ENCODE measurements around the gene FNDC10.
"Not testable (repeated sequence)": the region's sequence is repeated elsewhere in the genome, so short reads cannot be mapped to it uniquely, and the experiment has no call there.

The FNDC10 gene

GRCh38 chr1:1599030-1599934 lies 653 bp downstream of the FNDC10 start:
- DNase-seq (ENCODE audit: low spot score), result peak; percentile 66

- DNase-seq (ENCODE audit: low spot score), result no peak
Measured at GRCh38 chr1:1598720-1599029, 1.3 kb downstream of the FNDC10 start.

- DNase-seq (ENCODE audit: low spot score), result no peak
Measured at GRCh38 chr1:1598051-1598719, 1.8 kb downstream of the FNDC10 start.

- no peak for DNase-seq (ENCODE audit: low spot score)
Measured at GRCh38 chr1:1597275-1597930, 2.5 kb downstream of the FNDC10 start.

- DNase-seq (ENCODE audit: low spot score), result no peak
Measured at GRCh38 chr1:1596493-1597274, 3.3 kb downstream of the FNDC10 start.

GRCh38 chr1:1595341-1595740 lies 4.6 kb downstream of the FNDC10 start:
- DNase-seq (ENCODE audit: low spot score), result not testable (repeated sequence)

GRCh38 chr1:1594602-1595260 lies 5.2 kb downstream of the FNDC10 start:
- DNase-seq (ENCODE audit: low spot score), result no peak

GRCh38 chr1:1593834-1594601 lies 5.9 kb downstream of the FNDC10 start:
- DNase-seq (ENCODE audit: low spot score), result no peak

GRCh38 chr1:1591452-1591851 lies 8.5 kb downstream of the FNDC10 start:
- no peak for DNase-seq (ENCODE audit: low spot score)

- no peak for DNase-seq (ENCODE audit: low spot score)
Measured at GRCh38 chr1:1583347-1584010, 16.5 kb downstream of the FNDC10 start.

- DNase-seq (ENCODE audit: low spot score), result no peak
Measured at GRCh38 chr1:1582585-1583346, 17.2 kb downstream of the FNDC10 start.

- DNase-seq (ENCODE audit: low spot score), result no peak
Measured at GRCh38 chr1:1578371-1578940, 21.5 kb downstream of the FNDC10 start.

- no peak for DNase-seq (ENCODE audit: low spot score)
Measured at GRCh38 chr1:1577367-1578011, 22.4 kb downstream of the FNDC10 start.

- DNase-seq (ENCODE audit: low spot score), result peak; percentile 97
Measured at GRCh38 chr1:1574721-1575537, 25.0 kb downstream of the FNDC10 start, which contains the start of gene SSU72. SSU72 (minus strand) TSS chr1:1574863; CDS start chr1:1574557, 306 bp downstream.

GRCh38 chr1:1573843-1574720 lies 25.9 kb downstream of the FNDC10 start:
- DNase-seq (ENCODE audit: low spot score), result peak; percentile 88

- DNase-seq (ENCODE audit: low spot score), result no peak
Measured at GRCh38 chr1:1569341-1569740, 30.6 kb downstream of the FNDC10 start.

- DNase-seq (ENCODE audit: low spot score), result no peak
Measured at GRCh38 chr1:1567891-1568291, 32.0 kb downstream of the FNDC10 start.
